Epithelial cell of proximal tubule (primary cell): ENCODE measurements around the gene NTM. TPM values are rescaled to one million over a fixed set of nuclear protein-coding genes. Genes with fewer than 3 reads are reported as not detected.

Experiments
- DNase-seq: peaks from one replicate; pipeline ENCODE4 v3.0.0-alpha.2; 2011; ENCODE audit warnings: low read depth
- H3K4me3 ChIP-seq: 2 replicates; pipeline ENCODE4 v1.5.1; 2011; ENCODE audit warnings: low read depth, mild to moderate bottlenecking, low read length
- total RNA-seq: library from RNA; depleted of rRNA; stranded (reverse); fragments of >200 nt; gene quantifications from 2 replicates; pipeline ENCODE4 v1.2.3, GENCODE V29; 2015
- TF ChIP-seq, protein P1 (sequence below): conservative IDR thresholded peaks from 2 replicates; pipeline ENCODE4 v1.5.1; 2012; ENCODE audit warnings: low read depth, mild to moderate bottlenecking, low read length

The NTM gene
- total RNA-seq, 1 donor from 2014 or later, result 5.3 TPM

DNA sequence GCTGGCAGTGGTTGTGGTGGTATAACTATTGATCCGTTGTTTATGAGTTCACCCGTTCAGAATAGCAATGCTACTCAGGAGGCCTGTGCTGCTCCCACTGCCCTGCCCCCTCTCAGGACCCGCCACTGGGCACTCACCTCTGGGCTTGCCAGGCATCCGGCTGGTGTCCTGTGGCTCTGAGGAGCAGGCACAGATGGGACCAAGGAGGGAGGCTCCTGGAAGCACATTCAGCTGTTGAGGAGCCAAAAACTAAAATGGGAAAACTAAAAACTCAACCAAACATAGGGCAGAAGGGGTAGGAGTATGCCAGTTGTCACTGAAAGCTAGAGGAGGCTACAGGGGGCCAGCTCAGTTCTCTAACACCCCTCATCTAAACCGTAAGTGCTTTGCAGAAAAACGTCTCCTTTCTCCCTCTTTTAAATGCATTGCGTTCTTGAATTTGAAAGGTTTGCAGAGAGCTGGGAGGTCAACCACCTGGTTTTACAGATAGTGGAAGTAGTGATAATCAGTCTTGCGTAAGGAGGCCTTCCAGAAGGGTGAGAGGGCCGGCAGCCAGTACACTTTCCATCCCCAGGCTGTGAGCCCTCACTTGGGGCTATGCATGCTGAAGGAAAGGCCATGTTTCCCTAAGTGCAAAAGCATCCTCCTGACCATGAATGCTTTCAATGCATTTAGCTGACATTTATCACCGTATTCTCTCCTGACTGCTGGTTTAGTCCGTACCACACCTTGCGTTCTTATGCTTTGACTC is 547.4 kb downstream of the NTM start:
- no peak overlapping the region for H3K4me3 ChIP-seq
- no peak for DNase-seq
- TF ChIP-seq, protein P1, sequence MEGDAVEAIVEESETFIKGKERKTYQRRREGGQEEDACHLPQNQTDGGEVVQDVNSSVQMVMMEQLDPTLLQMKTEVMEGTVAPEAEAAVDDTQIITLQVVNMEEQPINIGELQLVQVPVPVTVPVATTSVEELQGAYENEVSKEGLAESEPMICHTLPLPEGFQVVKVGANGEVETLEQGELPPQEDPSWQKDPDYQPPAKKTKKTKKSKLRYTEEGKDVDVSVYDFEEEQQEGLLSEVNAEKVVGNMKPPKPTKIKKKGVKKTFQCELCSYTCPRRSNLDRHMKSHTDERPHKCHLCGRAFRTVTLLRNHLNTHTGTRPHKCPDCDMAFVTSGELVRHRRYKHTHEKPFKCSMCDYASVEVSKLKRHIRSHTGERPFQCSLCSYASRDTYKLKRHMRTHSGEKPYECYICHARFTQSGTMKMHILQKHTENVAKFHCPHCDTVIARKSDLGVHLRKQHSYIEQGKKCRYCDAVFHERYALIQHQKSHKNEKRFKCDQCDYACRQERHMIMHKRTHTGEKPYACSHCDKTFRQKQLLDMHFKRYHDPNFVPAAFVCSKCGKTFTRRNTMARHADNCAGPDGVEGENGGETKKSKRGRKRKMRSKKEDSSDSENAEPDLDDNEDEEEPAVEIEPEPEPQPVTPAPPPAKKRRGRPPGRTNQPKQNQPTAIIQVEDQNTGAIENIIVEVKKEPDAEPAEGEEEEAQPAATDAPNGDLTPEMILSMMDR, result no peak

DNA sequence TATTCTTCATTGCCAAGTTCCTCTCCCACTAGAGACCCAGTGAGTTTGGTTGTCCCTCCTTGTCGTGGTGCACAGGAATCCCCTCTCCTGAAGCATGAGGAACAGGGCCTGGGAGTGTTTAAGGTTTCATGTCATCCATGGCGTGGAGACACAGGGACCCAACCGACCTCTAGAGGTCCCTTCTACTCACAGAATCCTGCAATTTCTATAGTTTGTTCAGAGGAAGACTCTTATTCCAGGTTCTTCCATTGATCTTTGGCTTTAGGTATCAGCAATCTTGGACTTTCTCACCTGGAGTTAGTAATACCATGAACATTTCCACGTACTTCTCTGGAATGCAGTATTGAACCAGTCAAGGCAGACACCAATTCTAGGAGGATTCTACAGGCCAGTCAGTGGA is 548.2 kb downstream of the NTM start:
- TF ChIP-seq, protein P1, result no peak
- H3K4me3 ChIP-seq, result no peak overlapping the region
- DNase-seq, result no peak

DNA sequence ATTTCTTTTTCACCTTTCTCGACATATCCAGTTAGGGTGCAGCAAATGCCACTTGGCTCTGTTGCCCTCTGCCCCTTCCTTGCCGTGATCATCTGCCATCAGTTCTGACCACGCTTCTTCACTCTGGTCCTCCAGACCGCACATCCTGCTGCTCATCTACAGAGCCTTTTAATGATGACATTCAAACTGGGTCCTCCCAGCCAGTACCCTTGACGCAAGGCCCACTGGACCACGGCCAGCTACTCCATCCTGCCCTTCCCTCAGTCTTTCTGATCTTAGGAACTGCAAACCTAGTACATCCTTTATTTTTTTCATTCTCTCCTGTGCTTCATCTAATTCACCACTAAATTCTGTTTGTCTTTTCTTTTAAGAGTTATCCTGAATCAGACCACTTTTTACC is 551.8 kb downstream of the NTM start:
- no peak for DNase-seq
- H3K4me3 ChIP-seq, result no peak overlapping the region
- TF ChIP-seq, protein P1, result no peak

DNA sequence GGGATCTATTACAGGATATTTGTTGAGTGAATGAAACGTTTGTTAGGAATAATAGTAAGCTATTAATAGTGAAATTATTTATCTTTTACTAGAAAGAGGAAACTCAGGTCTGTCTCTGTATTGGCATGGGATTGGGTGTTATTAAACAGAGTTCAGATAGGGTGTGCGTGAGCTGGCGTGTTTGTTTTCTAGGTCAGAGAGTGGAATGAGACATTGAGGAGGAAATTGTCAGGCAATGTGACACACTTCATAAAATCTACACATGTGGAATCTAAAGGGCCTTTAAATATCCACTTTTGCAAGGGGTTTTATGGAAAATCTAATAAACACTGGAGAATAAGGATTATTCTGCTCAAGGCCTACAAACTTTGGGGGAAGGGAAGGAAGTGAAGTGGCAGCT is 552.9 kb downstream of the NTM start:
- TF ChIP-seq, protein P1, result no peak
- DNase-seq, result no peak
- H3K4me3 ChIP-seq, result no peak overlapping the region

DNA sequence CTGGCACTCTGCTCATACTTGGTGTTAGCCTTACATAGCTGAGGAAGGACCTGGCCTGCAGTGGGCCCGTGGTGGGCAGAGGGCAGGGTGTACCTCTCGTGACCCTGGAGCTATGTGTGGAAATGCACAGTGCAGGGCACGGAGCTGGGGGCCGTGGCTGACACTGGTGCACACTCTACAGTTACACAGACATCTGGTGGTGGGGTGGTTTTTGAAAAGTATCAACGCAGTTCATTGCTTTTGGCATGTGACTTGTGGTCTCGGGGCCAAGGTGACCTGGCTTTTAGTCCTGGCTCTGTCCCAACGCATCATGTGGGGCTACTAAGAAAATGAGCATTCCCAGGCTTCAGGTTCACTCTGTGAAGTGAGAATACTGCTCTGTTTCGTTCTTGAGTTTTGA is 553.6 kb downstream of the NTM start:
- H3K4me3 ChIP-seq, result no peak overlapping the region
- TF ChIP-seq, protein P1, result no peak

DNA sequence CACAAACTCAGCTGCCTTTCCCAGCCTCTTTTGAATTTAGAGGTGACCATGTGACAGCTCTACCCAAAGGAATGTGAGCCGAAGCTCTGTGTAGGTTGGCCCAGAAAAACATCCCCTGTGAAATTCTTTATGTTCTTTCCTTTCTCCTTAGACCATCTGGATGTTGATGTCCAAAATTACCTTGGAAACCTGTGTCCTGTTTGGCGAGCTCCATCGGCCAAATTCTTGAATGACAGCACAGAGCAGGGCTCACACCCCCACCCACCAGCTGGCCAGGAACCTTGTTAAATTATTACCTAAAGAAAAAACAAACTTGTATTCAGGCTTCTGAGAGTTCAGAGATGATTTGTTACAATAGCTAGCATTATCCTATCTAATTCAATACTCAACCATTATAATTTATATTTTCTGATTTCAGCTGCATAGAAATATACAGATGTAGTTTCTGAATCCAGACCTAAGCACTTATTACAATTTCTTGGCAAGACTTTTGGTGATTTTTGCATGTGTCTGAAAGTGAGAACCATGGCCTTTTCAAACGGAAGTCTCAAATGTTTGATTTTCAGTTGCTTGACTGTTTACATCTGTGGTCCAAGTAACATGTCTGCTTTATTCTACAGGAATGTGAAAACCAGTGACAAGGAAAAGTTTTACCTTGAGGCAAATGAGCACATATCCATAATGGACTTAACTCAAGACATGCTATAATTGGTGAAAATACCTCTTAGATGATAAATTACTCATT is 554.2 kb downstream of the NTM start:
- TF ChIP-seq, protein P1, result no peak
- no peak overlapping the region for H3K4me3 ChIP-seq
- DNase-seq, result peak; percentile 83

More for the DNA sequence above, 553.6 kb downstream of the NTM start:
- DNase-seq, result peak; percentile 33
